ENCODE results near the gene SFTPD.

SFTPD gene

DNA sequence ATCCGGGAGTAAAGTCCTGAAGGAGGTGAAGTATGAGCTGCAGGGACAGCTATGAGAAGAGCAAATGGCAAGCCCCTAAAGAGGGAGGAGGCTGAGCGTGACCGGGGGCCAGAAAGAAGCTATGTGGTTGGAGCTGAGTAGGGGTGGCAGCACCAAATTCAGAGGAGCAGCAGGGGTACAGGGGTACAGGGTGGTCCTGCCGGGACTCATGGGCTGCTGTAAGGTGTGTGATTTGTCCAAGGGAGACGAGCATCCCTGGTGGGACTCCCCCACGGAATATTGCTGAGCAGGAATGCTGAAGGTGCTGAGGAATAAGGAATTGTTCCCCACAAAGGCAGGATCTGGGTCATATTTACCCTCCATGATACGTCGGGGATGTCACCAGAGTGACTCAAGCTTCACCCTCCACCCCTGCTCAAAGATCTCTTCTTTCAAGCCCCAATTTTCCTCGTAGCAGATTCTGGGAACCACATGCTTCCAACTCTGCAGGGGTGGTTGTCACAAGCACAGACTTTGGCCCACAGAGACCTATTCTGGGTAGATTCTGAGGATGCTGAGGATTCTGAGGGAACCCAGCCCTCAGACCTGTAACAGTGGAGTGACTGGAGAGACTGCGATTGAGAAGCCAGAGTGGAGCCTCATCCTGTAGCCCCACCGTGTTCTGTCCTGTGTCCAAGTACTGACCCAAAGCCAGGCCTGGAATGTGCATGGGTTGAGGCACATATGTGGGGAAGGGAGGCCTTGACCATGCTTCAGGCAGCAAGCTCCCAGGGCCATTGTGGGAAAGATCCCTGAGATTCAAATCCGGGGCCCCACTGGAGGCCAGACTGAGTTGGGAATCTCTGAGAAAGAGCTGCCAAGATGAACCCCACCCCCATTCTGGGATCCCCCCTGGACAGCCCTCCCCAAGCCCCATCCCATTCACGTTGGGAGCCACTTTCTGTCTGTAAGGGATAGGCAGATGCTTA is 4.2 kb downstream of the SFTPD start:
- no peak for DNase-seq (ENCODE audit: low spot score)

GRCh38 chr10:79943871-79944270 is 5.0 kb downstream of the SFTPD start:
- no peak for DNase-seq (ENCODE audit: low spot score)

- no peak for DNase-seq (ENCODE audit: low spot score)
Observed at GRCh38 chr10:79942261-79943185, 6.4 kb downstream of the SFTPD start.

DNA sequence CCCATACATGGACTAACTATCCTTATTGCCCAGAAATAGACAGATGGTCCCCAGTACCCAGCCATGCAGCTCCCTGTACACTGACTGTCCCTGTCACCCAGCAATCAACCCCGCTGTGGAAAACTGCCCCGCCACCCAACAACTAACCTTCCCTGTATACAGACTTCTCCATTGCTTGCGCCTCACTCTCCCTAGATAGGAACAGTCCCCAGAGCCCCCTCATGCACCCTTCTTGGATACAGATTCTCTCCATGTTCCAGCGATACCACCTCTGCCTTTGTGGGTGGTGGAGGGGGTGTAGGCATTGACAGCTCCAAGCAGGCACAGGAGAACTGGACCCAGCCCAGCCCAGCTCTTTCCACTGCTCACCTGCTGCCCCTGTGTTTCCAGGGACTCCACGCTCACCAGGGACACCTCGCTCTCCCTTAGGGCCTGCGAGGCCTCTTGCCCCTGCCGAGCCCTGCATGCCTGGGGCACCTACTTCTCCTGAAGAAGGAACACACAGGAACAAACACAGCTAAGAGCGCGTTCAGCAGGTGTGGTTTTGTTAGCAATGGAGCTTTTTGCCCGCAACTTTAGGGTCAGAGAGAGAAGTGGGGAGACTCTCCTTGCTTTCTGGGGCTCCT is 7.2 kb downstream of the SFTPD start:
- no peak for DNase-seq (ENCODE audit: low spot score)

GRCh38 chr10:79941146-79941545 is 7.8 kb downstream of the SFTPD start:
- DNase-seq (ENCODE audit: low spot score): no peak

GRCh38 chr10:79940431-79940830 is 8.5 kb downstream of the SFTPD start:
- DNase-seq (ENCODE audit: low spot score): no peak

DNA sequence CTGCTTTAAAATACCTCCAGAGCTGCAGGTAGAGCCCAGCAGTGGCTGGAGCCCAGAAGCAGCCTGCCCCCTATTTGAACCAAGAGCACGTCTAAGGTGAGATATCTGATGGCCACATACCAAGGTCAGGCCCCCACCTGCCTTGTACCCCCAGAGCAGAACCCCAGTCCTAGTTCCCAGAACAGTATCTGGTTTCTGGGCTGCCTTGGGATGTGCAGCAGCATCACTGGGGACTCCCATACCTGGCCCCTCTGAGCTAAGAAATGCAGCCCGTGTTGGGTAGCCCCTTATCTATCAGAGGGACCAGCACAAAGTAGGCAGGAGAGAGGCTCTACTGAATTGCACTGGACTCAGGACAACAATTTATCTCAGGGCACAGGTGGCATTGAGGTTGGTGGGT is 8.9 kb downstream of the SFTPD start:
- DNase-seq (ENCODE audit: low spot score): no peak

- no peak for DNase-seq (ENCODE audit: low spot score)
Observed at GRCh38 chr10:79938728-79939406, 10.0 kb downstream of the SFTPD start.

DNA sequence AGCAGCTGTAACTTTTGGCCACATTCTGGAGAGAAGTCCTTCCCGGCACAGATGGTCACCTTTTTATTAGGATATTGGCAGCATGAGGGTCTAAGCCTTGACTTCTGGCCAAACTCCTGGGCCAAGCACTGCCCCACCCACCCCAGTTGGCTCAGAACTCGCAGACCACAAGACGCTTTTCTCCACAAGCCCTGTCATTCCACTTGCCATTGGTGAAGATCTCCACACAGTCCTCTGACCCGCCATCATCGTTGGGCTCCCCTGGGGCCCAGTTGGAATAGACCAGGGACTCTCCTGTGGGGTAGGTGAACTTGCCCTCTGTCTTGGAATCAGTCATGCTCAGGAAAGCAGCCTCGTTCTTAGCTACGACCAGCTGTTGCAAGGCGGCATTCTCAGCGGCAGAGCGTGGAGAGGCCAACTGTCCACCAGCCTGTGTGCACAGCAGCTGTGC is 11.2 kb downstream of the SFTPD start:
- DNase-seq (ENCODE audit: low spot score): no peak

- DNase-seq (ENCODE audit: low spot score): no peak
Observed at GRCh38 chr10:79936625-79937615, 12.0 kb downstream of the SFTPD start.

DNA sequence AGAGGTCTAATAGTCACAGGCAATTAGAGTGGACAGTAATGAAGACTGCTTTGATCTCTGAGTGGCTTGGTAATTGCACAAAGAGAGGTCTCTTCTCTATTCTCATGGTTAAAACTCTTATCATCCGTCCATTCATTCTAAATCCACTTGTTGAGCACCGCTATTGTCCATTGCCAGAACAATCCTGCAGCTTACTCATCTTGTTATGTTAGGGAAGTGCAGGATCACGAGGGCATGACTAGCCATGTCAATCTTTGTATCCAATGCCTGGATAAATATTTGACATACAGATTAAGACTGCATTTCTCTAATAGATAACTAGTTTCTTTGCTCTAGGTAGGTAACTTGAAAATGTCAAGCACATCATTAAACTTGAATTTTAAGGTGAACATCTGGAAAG is 14.9 kb downstream of the SFTPD start:
- peak; percentile 34 for DNase-seq (ENCODE audit: low spot score)

DNA sequence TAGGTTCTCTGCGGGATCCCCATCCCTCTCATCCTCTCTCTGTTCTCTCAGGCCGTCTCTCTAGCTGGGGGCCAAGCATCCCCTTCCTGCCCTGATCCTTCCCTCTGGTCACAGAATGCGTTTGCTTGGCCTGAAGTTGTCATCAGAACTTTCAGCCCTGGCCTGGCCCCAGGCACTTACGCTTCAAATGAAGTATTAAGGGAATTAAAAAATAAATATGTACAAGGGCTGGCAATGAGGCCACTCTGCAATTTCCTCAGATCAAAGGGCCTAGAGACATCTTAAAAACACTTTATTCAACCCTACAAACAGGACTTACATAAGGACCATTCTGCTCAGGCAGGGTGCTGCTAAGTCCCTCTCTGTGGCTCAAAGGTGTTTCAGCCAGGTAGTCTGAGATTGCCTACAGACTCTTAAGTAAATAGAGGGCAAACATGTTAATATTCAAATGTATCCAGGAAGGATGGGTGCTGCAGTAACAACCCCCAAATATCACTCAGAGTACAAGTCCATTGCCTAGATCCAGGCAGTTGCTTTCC is 16.0 kb downstream of the SFTPD start:
- no peak for DNase-seq (ENCODE audit: low spot score)

DNA sequence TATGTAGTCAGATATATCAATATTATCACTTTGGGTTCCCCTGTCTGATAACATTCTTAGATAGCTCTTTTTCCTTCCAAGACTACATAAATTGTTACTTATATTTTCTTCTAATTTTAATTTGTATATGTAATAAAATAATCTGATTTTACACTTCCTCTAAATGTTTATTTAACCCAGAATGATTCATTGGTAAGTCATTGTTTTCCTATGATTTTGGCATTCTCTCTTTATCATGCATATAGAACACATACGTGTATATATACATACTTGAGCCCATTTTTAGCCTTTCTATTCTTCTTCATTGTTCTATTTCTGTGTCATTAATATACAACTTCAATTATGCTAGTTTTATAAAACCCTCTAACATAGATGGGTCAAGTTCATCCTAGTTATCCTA is 16.6 kb downstream of the SFTPD start:
- no peak for DNase-seq (ENCODE audit: low spot score)

GRCh38 chr10:79930751-79931150 is 18.2 kb downstream of the SFTPD start:
- DNase-seq (ENCODE audit: low spot score): no peak

DNA sequence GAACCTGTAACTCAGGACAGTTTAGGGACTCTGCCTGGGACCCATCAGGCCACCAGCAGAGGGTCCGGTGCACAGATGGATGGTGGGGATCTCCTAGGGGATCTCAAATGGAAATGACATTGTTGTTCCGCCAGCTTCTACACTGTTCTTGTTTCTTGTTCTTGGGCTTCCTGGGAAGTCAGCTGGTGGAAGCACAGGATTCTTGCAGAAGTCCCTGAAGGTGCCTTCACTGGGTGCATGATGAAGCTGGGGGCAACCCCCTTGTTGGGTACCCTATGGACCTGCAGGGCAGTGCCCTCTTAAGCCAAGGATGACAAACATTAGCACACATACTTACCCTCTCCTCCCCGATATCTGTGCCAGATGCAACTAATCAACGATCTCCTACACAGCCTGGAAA is 18.6 kb downstream of the SFTPD start:
- DNase-seq (ENCODE audit: low spot score): no peak

DNA sequence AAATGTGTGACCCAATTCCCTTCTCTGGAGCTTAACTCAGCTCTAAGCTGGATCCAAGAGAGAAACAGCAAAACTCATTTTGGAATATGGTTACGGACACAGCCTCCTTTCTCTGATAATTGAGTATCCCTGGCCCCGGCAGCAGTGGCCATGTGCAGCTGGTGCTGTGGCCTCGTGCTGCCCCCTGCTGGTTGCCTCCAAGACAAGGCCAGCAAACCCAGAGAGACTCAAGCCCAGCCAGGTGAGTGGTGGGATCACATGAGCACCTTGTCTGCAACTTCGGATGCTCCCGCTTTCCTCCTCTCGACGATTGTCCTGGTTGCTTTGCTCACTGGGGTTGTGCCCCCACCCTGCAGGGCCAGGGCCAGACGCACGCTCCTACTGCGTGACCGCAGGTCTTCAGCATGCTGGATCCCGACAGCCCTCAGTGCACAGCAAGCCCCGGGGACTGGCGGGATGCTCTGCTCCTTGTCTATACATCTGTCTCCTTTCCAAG is 19.4 kb downstream of the SFTPD start:
- DNase-seq (ENCODE audit: low spot score): peak; percentile 76

DNA sequence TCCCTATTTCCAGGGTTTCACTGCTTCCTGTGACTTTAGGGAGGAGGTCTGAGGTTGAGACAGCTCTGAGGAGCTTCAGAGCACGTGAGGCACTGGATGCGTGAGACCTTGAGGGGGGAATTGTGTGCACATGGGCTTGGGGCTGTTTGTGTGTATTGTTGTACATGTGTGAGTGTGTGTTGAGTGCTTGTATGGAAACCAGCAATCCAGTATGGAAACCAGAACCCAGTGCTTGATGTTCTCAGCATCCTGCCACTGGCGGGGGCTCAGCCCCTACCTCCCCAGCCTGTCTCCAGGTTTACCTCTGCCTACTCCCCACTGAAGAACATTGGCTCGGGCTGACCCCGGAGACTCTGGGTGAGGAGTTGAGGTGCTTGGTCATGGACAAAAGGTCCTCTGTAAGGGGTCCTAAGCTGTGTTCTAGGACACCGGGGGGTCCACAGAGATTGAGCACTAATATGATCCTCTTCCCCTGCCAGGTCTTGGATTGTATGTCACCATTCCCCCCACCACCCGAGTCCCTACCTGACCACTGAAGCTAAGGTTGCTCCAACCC is 20.8 kb downstream of the SFTPD start:
- DNase-seq (ENCODE audit: low spot score): no peak

- no peak for DNase-seq (ENCODE audit: low spot score)
Observed at GRCh38 chr10:79927111-79927828, 21.6 kb downstream of the SFTPD start.

DNA sequence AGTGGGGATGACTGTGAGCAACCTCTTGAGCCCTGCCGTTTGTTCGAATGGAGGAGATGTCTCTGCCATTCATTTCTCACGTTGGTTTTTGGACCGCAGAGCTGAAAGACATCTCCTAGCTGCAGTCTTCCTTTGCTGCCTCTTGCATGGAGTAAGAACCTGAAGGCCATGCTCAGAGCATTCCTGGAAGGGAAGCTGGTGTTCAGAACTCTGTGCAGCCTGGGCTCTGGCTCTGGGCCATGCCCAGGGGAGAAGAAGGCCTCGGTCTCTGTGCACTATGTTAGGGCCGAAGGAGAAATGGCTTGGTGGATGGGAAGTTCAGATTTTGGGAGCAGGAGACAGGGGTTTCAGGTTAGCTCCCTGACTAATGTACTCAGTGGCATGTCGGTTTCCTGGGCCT is 22.9 kb downstream of the SFTPD start:
- no peak for DNase-seq (ENCODE audit: low spot score)
